GM18870 (cell line): ENCODE measurements around the gene VAV2.

Source experiments
- ATAC-seq: cut with Tn5 transposase; IDR thresholded peaks from one replicate; pipeline ENCODE4 v1.9.1; 2021; ENCODE audit warnings: moderate library complexity; ENCODE audit not compliant: unreplicated experiment

Gene VAV2

DNA sequence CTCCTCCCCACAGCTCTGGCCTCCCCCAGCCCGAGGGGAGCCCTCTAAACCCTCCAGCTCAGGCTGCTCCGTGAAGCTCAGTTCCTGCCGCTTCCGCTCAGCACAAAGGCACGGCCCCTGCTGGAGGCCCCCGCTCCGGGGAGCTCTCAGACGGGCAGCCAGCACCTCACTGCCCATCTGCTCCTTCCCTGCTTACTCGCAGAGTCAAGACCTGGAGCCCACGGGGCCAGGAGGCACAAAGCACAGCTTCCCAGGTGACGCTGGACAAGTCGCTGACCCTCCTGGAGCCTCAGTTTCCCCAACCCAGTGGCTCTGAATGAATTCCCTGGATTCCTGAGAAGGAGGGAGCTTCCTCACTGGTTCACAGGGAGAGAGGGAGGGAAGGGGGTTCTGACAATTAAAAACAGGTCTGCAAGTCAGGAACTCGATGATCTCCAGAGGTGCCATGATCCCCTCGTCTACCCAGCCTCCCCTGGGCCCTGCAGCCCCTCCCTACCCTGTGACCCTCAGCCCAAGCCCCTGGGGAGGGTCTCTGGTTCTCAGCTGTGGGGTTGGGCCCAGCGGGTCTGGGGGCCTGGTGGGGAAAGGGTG is 36.2 kb downstream of the VAV2 start:
- no peak for ATAC-seq

DNA sequence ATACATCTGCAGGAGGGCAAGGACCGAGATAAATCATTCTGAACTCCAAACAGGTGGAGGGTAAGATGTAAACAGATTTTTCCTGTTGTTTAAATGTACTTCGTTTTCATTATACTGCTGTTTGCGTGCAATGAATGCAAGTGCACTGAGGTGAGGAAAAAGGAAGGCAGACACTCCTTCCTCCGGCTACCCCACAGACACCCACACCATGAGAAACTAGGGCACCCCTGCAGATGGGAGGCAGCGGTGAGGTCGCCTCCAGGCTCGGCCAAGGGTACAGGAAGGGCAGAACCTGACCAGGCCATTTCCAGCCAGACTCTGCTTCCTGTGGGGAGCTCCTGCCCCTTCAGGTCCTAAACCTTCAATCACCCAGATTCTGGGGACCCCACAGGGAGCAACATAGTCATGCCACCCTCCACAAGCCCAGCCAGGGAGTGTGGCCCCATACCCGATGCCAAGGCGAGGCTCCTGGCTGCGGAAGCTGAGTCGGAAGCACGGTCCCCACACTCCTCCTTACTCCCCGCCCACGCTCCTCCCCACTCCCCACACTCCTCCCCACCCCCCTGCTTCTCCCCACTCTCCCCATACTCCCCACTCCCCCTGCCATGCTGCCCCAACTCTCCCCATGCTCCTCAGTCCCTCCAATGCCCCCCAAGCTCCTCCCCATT is 37.1 kb downstream of the VAV2 start:
- ATAC-seq, result no peak

DNA sequence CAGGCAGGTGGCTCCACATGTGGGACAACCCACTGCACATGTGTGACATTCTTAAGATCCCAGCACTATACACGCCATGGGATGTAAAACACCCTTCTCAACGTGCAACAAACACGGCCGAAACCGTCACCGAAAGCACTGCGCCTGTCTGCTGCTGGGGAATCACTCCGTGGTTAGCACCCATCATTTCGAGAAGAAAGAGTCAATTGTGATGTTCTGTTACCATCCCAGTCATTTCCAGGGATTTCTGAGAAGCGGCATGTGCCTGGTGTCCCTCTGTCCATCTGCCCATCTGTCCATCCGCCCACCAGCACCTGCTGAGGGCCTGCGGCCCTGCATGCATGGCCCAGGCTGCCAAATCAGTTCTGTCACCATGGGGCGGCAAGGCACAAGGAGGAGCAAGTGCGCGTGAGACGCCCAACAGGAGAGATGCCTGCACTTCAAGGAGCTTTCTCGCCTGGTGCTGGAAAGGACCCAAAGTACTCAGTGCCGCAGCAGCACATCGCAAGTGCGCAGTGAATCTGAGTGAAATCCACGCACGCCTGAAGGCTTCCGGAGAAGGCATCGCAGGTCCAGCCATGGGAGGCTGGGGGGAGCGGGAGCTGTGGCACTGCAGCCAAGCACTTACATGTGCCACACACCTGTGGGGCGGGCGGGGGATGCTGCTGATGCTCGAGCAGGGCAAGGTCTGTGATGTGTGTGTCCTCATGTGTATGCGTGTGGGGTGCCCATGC is 38.0 kb downstream of the VAV2 start:
- no peak for ATAC-seq

DNA sequence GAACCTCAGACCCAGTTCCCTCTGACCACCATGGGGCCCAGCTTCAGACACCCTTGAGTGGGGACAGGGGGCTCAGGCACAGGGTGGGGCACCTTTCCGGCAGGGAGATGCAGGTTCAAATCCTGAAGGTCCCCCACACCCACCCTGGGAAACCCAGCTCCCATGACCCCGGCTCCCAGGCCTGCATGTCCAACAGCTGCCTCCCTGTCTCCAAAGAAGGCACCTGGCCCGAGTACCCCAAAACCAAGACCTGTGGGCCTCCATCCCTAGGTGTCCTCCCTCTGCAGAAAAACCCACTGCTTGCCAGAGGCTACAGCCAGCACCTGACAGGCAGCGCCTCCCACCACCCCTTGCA is 38.5 kb downstream of the VAV2 start:
- no peak for ATAC-seq

DNA sequence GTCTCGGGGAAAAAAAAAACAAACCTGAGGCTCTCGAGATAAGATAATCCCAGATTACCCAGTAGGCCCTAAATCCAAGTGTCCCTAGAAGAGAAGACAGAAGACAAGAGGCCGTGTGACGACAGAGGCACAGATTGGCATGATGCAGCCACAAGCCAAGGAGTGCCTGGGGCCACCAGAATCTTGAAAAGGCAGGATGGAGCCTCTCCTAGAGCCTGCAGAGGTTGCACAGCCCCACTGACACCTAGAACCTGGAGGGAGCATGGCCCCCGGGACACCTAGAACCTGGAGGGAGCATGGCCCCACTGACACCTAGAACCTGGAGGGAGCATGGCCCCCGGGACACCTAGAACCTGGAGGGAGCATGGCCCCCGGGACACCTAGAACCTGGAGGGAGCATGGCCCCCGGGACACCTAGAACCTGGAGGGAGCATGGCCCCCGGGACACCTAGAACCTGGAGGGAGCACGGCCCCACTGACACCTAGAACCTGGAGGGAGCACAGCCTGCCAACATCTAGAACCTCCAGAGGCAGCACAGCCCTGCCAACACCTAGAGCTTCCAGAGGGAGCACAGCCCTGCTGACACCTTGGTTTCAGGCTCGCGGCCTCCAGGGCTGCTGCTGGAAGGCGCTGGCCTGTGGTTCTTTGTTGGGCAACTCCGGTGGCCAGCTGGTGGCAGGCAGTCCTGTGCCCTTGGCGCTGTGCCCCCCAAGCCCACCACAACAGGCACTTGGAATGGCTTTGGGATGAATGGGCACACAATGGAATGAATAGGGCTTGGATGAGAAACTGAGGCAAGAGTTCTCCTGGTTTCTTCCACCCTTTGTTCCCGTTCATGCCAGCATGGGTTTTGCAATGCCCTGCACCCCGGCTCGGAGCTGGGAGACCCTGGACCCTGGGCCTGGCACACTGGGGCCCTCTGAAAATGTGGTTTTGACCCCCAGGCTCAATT is 39.2 kb downstream of the VAV2 start:
- ATAC-seq, result no peak

DNA sequence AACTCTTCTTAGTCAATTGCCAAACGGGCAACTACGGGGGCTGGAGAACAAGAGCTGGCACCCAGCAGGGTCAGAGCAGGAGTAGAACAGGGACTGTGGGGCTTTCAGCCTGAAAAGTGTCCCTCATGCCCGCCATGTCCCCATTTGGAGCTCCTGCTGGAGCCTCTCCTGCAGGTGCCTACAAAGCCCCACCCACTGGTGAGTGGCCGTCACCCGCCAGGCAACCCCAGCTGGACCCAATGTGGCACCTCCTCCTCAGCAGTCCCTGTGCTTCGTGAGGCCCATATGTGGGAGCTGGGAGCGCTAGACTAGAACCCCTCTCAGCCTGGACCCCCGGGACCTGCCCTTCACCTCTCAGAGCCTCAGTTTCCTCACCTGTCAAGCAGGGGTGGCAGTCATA is 40.9 kb downstream of the VAV2 start:
- ATAC-seq, result no peak

DNA sequence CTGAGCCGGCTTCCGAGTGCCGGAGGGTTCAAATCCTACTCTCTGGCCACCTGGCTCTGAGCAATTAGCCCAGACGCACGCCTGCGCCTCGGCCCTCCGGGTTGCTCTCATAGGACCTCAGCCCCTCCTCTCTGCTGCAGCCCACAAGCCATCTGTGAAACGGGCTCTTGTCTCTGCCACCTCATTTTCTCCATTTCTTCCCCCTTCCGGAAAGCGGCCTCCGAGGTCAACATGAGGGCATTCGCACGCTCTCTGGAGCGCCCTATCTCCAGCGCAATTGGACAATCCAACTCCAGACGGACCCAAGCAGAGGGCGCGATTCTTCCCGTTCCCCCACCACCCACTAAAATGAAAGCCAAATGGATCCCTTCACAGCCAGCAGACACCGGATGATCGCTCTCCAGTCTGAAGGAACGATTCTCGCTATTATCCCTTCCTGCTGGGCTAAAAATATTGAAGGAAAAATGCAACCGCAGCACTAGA is 41.5 kb downstream of the VAV2 start:
- no peak for ATAC-seq

DNA sequence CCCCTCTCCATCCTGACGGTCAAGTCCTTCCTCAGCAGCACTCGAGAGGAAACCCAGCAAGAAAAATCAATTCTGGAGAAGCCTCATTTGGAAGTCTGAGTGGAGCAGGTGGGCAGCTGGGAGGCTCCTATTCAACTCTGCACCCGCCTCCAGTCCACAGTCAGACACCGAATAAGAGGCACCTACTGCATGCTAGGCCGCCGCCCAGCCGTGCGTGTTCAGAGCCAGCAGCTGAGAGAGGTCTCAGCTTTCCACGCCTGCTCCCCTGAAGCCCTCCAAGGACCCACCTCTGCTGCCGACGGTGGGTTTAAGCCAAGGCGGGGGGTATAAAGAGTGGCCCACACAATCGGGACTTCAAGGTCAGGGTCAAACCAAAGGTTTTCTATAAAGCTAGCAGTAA is 41.9 kb downstream of the VAV2 start:
- no peak for ATAC-seq

DNA sequence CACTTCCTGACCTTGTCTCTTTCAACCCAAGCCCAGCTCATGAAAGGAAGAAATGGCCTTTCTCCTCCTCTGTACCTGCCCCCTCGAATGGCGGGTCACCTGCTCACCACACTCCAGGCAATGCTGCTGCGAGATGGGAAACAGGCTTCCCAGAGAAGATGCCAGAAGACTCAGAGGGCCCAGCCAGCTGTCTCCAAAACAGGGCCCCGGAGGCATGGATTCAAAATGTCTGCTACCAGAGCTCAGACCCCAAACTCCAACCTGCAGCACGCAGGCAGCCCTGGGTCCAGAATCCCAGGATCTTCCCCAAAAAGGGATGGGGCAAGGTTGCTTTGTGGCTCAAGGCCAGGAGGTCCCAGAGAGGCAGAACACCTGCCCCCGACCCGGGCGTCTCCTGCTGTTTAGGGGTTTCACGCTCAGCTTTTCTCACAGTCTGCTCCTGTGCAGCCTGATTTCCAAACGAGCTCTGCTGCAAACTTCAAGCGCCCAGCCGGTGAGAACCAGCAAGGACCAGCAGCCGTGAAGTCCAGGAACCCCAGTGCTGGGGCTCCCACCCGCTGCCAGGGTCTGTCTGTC is 42.5 kb downstream of the VAV2 start:
- no peak for ATAC-seq

DNA sequence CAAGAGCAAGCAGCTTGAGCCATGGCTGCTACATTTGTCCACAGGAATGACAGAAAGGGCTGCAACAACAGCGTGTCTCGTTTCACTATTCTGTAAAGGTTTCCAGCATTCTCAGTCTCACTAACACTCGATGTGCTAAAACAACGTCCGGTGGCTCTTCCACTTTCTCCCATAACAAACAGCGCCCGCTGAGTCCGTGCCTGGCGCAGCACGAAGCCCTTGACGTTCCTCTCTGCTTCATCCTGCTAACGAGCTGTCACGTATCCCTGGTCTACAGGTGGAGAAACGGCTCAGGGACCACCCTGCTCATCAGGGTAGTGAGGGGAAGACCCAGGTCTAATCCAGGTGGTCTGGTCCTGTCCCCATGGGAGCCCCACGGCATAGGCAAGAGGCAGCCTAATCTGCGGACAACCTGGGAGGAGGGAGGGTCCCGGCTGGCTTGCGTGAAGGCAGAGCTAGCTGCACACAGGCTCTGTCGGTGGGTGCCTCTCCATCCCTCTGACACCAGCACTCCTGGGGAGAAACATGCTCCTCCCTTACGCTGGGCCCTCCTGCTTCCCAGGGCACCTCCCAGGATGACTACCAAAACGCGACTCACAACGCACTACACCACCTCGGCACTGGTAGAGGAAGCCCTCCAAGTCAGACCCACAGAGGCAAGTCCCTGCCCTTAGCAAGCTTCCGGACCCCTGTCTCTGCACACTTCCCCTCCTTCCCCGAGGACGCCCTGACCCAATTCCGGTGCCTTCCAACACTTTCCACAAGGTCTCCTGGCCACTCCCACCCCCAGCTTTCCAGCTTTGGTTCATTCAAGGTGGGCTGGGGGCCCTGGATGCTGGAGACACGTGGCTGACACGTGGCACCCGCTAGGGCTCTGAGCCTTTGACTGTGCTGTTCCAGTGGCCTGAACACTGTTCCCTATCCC is 43.3 kb downstream of the VAV2 start:
- no peak for ATAC-seq

DNA sequence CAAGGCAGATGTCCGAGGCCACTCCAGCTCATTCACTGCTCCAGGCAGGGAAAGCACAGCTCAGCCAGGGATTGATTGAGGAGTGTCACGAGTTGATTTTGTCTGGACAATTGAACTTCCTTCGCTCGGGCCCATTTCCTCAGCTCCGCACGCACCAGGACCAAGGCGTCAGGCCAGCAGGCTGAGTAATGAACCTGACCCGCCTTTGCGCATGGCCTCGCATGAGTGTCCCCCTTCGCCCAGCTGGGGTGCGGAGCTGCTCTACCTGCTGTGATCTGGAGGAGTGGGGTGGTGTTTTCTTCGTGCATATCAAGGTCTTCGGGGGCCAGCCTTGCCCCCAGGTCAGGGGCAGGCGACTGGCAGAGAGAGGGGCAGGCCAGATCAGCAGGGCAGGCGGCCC is 44.0 kb downstream of the VAV2 start:
- no peak for ATAC-seq

DNA sequence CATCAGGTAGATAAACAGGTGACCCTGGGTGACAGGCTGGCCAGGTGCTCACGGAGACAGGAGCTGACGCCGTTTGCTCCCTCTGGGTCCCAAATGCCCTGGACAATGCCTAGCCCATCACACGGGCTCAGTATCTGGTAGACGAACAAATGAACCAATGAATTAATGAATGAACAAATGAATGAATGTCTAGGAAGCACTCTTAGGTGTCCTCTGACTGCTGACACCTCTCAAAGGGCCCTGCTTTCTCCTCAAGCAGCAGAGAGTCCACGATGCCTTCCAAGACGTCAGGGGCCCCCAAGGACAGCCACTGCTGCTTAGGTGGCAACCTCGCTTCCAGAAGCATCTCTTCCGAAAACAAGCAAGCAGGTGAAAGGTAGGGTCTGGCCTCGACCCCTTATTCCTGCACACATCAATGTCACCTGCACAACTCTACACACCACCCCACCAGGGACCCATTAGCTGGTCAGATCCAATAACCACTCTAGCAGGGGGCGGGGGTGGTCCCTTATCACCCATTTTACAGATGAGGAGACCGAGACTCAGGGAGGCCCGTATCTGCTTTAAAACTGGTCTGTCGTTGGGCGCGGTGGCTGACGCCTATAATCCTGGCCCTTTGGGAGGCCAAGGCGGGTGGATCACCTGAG is 45.2 kb downstream of the VAV2 start:
- no peak for ATAC-seq

DNA sequence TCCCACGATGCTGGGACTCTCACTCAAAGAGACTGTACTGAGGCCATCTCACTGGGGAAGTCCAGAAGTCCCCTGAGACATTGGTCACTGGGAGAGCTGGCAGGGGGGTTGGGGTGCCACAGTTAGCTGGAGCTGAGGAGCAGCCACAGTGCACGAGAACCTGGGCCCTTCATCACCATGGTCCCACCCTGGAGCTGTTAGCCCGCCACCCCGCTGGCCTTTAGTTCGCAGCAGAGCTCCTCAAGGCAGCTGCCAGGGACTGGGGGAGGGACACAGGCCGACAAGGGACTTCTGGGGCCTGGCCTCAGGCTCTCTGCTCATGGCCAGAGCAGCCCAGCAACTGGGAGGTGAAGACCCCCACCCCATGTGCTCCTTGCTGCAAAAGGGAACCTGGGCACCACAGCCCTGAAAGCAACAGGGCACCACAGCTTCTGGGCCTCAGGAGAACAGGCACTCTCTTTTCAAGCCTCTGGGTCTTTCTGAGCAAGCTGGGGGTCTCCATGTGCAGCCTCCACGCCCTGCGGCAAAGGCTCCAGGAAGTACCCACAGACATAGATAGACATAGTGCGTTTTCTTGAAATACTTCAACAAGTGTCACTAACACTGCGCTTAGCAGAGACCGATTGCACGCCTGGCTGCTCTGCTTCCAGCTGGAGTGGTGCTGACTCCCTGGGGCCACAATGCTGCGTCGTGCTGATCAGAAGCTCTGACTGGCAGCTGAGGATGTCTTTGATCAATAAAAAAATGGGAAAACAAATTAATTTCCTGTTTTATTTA is 46.0 kb downstream of the VAV2 start:
- ATAC-seq, result peak; percentile 43

DNA sequence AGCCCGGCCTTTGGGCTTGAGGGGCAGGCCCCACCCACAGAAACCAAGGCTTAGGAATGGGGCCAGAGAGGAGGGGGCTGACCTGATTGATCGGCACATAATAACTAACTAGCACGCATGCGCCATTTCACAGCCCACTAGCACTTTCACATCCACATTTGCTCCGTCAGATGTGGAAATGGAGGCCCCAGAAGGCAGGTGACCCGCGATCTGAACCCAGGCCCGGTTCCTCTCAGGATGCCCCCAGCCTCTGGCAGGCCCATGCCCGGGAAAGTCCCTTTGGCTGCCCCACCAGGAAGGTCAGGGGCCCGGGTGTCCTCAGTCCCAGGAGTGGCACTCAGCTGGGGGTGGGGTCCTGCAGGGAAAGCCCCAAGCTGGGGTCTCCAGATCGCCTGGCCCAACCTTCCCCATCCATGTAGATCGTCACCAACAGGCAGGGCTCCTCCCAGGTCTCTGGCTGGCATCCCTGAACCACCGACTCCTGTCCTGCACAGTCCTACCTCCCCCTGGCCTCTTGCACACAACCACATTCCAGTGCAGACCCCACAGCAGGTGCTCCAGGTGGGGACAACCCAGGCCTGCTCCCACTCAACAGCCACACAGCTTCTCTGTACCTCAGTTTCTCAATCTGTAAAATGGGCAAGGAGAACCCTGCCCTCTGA is 46.7 kb downstream of the VAV2 start:
- ATAC-seq, result peak; percentile 45

DNA sequence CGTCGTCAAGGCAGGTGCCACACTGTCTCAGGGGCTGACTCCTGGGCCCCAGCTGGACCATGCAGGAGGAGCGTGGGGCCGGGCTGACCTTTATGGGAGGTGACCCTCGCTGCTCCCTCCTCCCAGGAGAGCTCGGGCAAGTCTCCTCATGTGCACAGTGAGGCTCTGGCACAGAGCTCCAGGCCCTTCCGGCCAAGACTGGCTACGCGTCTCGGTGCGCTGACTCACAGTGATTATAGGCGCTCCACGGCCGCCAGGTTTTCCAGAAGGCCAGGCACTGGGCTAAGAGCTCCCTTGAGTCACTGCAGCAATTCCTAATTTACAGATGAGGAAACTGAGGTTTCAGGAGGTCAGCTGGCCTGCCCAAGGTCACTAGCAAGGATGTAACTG is 47.4 kb downstream of the VAV2 start:
- ATAC-seq, result no peak

DNA sequence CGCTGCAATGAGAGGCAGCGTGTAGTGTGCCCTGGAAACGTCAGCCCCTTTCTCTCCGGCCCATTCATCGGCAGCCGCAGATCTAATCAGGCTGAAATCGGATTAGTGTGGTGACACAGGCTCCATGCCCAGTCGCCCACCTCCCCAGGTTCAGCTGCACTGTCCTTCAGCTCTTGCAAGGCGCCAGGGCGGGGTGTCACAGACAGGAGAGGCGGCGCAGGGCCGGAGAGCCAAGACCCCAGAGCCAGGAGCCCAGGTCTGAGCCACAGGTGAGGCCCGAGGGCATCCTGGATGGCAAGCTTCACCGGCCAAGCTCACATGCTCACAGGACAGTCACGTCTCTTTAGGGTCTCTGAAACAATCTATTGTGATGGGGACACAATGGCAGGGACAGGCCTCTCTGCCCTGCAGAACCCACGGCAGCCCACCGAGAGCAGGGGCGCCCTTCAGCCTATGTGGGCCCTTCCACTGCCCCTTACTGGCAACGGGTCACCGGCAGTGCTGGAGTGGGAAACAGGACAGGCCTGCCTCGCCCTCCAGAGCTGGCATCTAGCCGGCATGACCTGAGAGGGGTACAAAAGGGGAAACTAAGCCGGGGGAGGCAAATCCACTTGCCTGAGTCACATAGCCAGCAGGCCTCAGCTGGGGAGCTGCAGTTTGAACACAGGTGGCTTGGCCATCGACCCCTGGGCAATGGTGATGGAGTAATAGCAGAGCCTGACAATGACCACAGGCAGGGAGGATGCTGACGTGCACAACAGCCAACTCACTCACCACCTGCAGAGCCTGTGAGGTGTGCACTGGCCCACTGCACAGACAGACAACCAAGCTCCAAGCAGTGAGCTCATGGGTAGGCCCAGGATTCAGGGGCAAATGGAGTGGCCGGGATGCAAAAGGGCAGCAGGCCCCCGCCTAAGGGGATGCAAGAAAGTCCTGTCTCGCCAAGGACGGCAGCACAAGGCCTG is 48.1 kb downstream of the VAV2 start:
- no peak for ATAC-seq
